NCI-H446 treated with DMSO at 0.1 percent for 48 hours (cell line): ENCODE results near the gene SLC30A1.

ENCODE experiments used
- DNase-seq: peaks from one replicate; lab custom pipeline; 2025; lab: John Stamatoyannopoulos, UW

SLC30A1 gene

DNA sequence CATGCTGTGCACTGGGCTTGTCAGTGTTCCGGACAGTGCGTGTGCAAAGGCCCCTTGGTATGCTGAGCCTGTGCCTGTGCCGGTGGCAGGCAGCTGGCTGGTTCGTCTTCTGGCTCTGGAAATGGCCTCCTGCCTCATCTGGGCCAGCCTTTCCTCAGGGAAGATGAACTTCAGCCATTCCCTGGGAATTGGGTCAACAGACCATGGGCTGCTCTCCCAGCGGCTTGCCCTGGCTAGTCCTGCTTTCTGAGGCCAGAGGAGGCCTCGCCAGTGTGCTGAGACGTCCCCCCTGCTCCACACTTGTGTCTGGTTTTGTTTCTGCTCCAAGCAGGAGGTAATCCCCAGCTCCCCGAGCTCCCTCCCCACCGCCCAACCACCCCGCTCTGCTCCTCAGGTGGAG is 54.4 kb downstream of the SLC30A1 start:
- no peak for DNase-seq

DNA sequence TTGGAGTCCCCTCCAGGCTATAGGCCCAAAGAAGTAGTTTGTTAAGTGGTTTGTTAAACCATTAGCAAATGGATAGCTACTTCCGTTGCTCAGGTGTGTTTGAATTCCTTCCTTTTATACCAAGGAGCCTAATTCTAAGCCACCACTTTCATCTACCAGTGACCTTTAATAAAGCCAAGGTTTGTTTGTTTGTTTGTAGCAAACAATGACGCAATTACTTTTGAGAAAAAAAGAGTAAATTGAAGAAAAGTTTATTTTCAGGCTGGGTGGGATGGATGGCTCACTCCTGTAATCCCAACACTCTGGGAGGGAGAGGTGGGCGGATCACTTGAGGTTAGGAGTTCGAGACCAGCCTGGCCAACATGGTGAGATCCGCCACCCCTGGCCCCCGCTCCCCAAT is 56.2 kb downstream of the SLC30A1 start:
- DNase-seq: no peak
